ENCODE results near the gene PTPRC.

- TF ChIP-seq EZH2 (IDR thresholded peaks at IDR 0.05; ENCODE audit: insufficient read depth, poor library complexity, severe bottlenecking), result no peak
- TF ChIP-seq EZH2phosphoT487 (IDR thresholded peaks at IDR 0.05; ENCODE audit: insufficient read depth, low read depth), result no peak
Measured at GRCh38 chr1:198741744-198742143, 102.9 kb downstream of the PTPRC start.

Measured in GM23248 (cell line).